ENCODE measurements around the gene PPP4C. TPM values are rescaled to one million over a fixed set of nuclear protein-coding genes. Genes with fewer than 3 reads are reported as not detected.
"Not testable (repeated sequence)": the region's sequence is repeated elsewhere in the genome, so short reads cannot be mapped to it uniquely, and the experiment has no call there.

PPP4C gene
- total RNA-seq, 2 donors from 2014 or later: 114 to 124 TPM

DNA sequence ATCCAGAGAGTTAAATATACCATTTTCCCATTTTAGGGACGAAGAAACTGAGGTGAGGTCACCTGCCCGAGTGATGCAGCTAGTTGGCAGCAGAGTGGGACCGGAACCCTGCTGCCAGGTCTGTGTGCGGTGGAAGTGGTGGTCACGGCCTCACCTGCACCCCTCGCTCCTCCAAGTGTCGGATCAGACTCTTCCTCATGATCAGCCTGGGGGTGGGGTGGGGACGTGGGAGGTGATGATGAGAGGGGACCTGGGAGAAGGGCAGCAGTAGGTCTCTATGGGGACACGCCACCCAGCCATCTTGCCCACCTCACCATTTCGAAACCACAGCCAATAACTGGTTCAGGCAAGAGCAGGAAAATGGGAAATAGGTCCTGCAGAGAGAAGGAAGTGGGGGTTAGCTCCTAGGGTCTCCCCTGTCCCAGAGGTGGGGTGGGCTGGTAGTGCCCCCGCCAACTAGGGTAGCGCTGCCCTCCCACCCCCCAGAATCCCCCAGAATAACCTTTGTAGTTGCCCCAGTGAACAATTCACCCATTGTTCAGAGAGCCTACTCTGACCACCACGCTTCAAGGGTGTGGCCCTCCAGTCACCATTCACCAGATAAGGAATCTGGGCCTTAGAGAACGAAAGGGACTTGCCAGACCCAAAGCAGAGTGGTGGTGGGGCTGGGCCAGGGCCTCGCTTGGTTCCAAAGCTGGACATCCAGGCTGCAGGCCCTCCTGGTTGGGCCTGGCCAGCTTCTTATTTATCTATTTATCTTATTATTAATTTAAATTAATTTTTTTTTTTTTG, 32.5 kb downstream of the PPP4C start:
- H3K36me3 Mint-ChIP-seq (ENCODE audit: insufficient read depth in 2 of 2): peaks cover 1 to 7% of the 10 kb centered on the region in 2 donors
- H3K4me1 Mint-ChIP-seq (ENCODE audit: low read depth): no peaks in the 10 kb centered on the region
- no peak overlapping the region for H3K27ac Mint-ChIP-seq
- ATAC-seq (replicated peaks in 1 of 2) (no peak), DNase-seq (no peak)
- H3K9me3 Mint-ChIP-seq: no peaks in the 10 kb centered on the region
- H3K4me3 Mint-ChIP-seq: no peak overlapping the region
- H3K27me3 Mint-ChIP-seq (ENCODE audit: low read depth): no peaks in the 10 kb centered on the region

DNA sequence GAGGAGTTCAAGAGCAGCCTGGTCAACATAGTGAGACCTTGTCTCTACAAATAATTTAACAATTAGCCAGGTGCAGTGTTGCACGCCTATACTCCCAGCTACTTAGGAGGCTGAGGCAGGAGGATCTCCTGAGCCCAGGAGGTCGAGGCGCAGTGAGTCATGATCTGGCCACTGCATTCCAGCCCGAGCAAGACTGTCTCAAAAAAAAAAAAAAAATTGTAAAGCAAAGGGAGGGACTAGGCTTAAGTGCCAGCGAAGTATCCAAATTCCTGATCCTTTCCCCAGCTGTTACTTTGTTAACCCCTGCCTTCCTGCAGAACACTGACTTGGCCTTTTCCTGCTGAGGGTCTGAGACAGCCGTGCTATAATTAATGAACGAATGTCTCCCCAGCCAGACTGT, 34.9 kb downstream of the PPP4C start:
- Mint-ChIP-seq H3K36me3 (ENCODE audit: insufficient read depth in 2 of 2) (peaks cover 0 to 4% of the 10 kb centered on the region in 2 donors), H3K27me3 (ENCODE audit: low read depth) (no peaks in the 10 kb centered on the region), H3K4me1 (ENCODE audit: low read depth) (peaks cover 10% of the 10 kb centered on the region), H3K27ac (no peak overlapping the region), H3K4me3 (no peak overlapping the region), H3K9me3 (no peaks in the 10 kb centered on the region)
- ATAC-seq (replicated peaks in 1 of 2): no peak
- DNase-seq: no peak

DNA sequence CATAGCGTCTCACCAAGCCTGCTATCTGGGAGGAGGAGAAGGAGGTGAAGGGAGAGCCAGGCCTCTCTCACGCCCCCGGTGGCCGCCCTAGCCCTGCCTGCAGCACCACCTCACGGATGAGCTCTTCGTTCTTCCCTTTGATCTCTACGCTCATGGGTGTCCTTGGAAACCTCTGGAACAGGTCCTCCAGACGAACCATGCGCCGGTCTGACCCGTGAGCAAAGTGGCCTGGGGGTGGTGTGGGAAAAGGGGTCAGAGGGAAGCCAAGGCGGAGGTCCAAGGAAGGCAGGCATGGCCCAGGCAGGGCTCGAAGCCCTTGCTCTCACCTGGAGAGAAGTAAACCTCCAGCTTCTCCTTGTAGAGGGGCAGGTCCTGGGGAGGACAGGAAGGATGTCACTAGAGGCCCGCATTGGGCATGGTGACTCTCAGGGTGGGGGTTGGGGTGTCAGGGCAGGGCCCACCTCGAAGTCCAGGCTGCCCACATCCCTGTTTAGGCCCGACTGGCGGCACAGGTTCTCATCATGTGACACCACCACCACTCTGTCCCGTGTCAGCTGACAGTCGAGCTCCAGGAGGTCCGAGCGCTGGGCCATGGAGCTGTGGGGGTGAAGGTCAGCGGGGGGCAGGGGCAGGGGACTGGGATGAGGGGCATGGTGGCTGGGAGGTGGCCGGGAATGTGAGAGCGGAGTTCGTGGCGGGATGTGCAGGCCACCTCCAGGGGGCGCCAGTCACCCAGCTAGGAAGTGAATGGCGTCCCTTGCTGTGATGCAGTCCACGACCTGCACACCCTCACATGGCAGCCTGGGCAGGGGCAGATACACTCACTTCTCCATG, 36.6 kb downstream of the PPP4C start:
- Mint-ChIP-seq H3K9me3 (no peaks in the 10 kb centered on the region), H3K27ac (no peak overlapping the region), H3K27me3 (ENCODE audit: low read depth) (no peaks in the 10 kb centered on the region), H3K36me3 (ENCODE audit: insufficient read depth in 2 of 2) (peaks cover 0 to 2% of the 10 kb centered on the region in 2 donors), H3K4me1 (ENCODE audit: low read depth) (peaks cover 10% of the 10 kb centered on the region), H3K4me3 (no peak overlapping the region)
- ATAC-seq (replicated peaks in 1 of 2) (peak; percentile 71), DNase-seq (peak; percentile 69 to 78)

DNA sequence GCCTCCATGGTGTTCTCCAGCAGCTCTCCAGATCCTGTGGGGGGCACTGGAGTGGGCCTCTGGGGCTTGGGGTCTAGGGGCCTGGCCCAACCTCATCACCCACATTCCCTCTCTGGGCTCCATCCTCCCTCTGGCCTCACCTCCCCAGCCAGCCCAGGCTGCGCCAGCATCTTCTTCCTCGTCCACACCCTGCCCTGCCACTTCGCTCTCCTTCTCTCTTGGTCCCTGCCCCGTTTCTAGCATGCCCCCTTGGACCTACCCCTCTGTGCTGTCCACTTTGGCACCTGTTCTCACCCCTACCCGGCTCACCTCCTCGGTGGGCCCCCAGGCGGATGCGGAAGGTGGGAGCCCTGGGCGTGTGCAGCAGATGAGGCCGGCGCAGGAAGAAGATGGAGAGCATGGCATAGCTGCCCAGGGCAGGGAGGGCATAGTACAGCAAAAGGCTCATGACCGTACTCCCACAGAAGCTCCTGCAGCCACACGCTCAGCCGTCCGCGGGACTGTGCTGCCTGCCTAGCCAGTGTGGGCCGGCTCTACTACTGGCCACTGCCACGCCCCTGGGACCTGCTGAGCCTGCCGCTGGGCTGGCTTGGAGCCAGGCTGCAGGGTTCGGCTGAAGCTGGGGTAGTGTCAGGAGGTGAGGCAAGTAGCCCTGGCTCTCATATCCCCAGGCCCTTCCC, 37.4 kb downstream of the PPP4C start, which contains the start of gene GDPD3:
TSS of gene GDPD3 (minus strand) at position 507 of the 680 bp plus-strand sequence. CDS start at position 448, 59 bp downstream.
- ATAC-seq (replicated peaks in 1 of 2) (peak in 1 of 2 donors; percentile 12), DNase-seq (no peak)
- Mint-ChIP-seq H3K4me1 (ENCODE audit: low read depth) (peaks cover 10% of the 10 kb centered on the region), H3K36me3 (ENCODE audit: insufficient read depth in 2 of 2) (peaks cover 0 to 2% of the 10 kb centered on the region in 2 donors), H3K27me3 (ENCODE audit: low read depth) (no peaks in the 10 kb centered on the region), H3K4me3 (no peak within 1 kb of the TSS), H3K27ac (no peak within 1 kb of the TSS), H3K9me3 (no peaks in the 10 kb centered on the region)

DNA sequence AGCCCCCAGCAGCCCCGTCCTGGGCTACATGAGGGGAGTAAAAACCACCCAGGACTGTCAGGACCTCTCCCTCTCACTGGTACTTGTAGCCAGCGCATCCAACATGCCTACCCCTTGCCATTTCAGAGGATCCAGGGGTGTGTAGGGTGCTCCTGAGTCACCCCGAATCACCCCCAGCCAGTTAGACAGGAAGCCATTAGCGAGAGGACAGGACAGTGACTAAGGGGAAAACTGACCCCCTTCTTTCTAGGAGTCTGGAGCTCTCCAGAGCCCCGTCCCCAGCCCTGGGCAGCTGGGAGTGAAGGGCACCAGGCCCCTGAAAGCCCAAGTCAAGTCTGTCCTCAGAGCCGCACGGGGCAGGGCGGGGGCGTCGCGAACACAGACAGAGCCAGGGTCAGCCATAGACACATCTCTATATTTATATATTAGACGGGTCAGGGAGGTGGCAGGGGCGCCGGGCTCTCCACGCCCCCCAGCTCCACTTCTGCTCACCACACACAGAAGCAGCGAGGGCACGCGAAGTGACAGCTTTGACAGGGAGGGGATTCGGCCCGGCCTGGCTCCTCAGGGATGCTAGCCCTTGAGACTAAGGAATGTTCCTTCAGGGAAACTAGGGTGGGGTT, 38.0 kb downstream of the PPP4C start:
- Mint-ChIP-seq H3K9me3 (no peaks in the 10 kb centered on the region), H3K4me1 (ENCODE audit: low read depth) (peaks cover 10% of the 10 kb centered on the region)

DNA sequence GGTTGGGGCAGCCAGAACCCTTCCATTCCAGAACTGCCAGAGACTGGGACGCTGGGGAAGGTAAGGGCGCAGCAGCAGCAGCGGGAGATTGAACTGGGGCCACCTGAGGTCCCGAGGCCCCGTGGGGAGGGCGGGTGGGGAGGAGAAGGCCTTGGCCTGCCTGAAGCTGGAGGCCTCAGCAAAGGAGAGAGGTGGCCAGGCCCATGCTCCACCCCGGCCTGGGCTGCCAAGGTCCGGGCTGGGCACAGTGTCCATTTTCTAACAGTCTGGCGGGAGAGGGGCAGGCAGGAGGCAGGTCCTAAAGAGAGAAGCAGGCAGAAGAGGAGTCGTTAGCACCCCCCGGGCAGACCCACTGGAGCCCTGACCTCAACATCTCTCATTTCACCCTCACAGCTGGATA, 38.6 kb downstream of the PPP4C start:
- H3K4me1 Mint-ChIP-seq (ENCODE audit: low read depth): peaks cover 10% of the 10 kb centered on the region
- peaks cover 0 to 6% of the 10 kb centered on the region in 2 donors for H3K36me3 Mint-ChIP-seq (ENCODE audit: insufficient read depth in 2 of 2)
- no peaks in the 10 kb centered on the region for H3K27me3 Mint-ChIP-seq (ENCODE audit: low read depth)
- no peaks in the 10 kb centered on the region for H3K9me3 Mint-ChIP-seq
- ATAC-seq (replicated peaks in 1 of 2) (no peak), DNase-seq (no peak)
- H3K4me3 Mint-ChIP-seq: no peak overlapping the region
- no peak overlapping the region for H3K27ac Mint-ChIP-seq

More for the DNA sequence above, 38.0 kb downstream of the PPP4C start:
- Mint-ChIP-seq H3K4me3 (no peak overlapping the region), H3K27ac (no peak overlapping the region), H3K27me3 (ENCODE audit: low read depth) (no peaks in the 10 kb centered on the region), H3K36me3 (ENCODE audit: insufficient read depth in 2 of 2) (peaks cover 0 to 2% of the 10 kb centered on the region in 2 donors)
- ATAC-seq (replicated peaks in 1 of 2) (peak in 1 of 2 donors; percentile 6), DNase-seq (no peak)

DNA sequence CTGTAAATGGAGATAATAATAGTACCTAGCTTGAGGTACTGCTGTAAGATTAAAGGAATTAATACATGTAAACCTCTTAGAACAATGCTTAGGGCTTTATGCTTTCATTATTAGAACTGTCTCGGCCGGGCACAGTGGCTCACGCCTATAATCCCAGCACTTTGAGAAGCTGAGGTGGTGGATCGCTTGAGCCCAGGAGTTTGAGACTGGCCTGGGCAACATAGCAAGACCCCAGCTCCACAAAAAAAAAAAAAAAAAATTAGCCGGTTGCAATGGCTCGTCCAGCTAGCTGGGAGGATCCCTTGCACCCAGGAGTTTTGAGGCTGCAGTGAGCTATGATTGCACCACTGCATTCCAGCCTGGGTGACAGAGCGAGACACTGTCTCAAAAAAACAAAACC, 39.0 kb downstream of the PPP4C start:
- H3K27me3 Mint-ChIP-seq (ENCODE audit: low read depth); ATAC-seq (replicated peaks in 1 of 2); H3K4me3 Mint-ChIP-seq; H3K27ac Mint-ChIP-seq; H3K36me3 Mint-ChIP-seq (ENCODE audit: insufficient read depth in 2 of 2); DNase-seq; H3K9me3 Mint-ChIP-seq: not testable (repeated sequence)
- H3K4me1 Mint-ChIP-seq (ENCODE audit: low read depth): peaks cover 11% of the 10 kb centered on the region

DNA sequence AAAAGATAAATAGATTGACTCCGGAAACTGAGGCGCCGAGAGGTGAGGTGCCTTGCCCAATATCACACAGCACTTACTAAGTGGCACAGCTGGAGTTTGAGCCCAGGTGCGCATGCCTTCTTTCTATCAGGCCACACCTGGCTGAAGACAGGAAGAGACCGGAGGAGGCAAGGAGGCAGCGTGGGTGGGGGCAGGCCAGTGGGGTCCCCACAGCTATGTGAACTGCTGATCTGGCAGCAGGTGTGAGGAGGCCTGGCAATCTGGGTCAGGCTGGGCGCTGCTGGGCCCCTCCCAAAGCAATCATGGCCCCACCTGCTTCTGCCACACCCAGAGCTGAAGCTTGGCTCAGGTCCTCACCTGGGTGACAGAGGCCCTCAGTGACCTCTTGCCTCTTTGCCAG, 39.4 kb downstream of the PPP4C start:
- H3K4me1 Mint-ChIP-seq (ENCODE audit: low read depth): peaks cover 15% of the 10 kb centered on the region
- DNase-seq (no peak), ATAC-seq (replicated peaks in 1 of 2) (peak in 1 of 2 donors; percentile 19)
- H3K4me3 Mint-ChIP-seq: no peak overlapping the region
- peaks cover 0 to 7% of the 10 kb centered on the region in 2 donors for H3K36me3 Mint-ChIP-seq (ENCODE audit: insufficient read depth in 2 of 2)
- H3K9me3 Mint-ChIP-seq: no peaks in the 10 kb centered on the region
- no peak overlapping the region for H3K27ac Mint-ChIP-seq
- H3K27me3 Mint-ChIP-seq (ENCODE audit: low read depth): no peaks in the 10 kb centered on the region

DNA sequence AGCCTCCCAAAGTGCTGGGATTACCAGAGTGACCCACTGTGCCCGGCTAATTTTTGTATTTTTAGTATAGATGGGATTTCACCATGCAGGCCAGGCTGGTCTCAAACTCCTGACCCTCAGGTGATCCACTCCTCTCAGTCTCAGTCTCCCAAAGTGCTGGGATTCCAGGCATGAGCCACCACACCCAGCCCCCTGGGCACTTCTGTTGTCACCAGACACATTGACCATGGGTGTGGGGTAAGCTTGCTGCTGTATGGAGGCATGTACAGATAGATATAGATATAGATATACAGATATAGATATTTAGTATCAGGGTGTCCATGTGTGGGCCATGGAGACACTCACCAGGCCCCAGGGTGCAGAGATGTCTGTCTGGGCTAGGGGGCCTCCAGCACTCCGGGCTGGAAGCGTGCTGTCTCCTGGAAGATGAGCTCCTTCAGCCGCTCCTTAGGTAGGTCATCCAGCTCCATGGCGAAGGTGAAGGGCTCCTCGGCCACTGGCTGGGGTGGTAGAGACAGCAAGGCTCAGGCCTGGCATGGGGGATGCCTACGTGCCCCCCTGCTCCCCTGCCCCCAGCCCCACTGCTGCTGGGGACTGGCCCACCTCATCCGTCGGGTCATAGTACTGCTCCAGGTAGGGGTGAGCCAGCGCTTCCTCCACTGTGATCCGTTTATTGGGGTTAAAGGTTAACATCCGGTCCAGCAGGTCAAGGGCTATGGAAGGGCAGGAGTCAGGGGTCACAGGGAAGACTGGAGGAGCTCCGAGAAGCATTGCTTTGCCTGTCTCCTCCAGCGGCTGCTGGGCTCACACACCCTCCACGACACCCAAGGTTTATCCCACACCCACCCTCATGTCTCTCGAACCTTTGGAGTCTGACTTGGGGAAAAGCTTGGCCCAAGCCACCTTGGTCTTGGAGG, 40.8 kb downstream of the PPP4C start:
- Mint-ChIP-seq H3K9me3 (no peaks in the 10 kb centered on the region), H3K27me3 (ENCODE audit: low read depth) (no peaks in the 10 kb centered on the region), H3K27ac (no peak overlapping the region), H3K4me3 (no peak overlapping the region), H3K4me1 (ENCODE audit: low read depth) (peaks cover 23% of the 10 kb centered on the region), H3K36me3 (ENCODE audit: insufficient read depth in 2 of 2) (peaks cover 0 to 5% of the 10 kb centered on the region in 2 donors)
- ATAC-seq (replicated peaks in 1 of 2) (no peak), DNase-seq (no peak)

DNA sequence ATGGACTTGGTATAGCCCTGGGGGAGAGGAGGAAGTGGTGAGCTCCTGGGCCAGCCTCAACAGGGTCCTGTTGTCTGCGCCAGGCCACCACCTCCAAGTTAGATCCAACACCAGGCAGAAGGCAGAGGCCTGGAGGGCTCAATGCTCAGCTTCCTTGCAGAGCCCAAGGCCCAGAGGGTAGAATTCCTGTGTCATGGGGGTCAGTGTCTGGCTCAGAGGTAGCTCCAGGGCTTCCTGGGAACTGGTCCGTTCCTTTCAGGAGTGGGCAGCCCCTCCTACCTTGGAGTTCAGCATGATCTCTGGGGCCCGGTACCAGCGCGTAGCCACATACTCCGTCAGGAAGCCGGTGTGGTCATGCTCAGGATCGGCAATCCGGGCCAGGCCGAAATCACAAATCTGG, 42.0 kb downstream of the PPP4C start:
- no peak for ATAC-seq (replicated peaks in 1 of 2)
- Mint-ChIP-seq H3K36me3 (ENCODE audit: insufficient read depth in 2 of 2) (peaks cover 0 to 6% of the 10 kb centered on the region in 2 donors), H3K27ac (no peak overlapping the region), H3K4me1 (ENCODE audit: low read depth) (peaks cover 31% of the 10 kb centered on the region), H3K27me3 (ENCODE audit: low read depth) (no peaks in the 10 kb centered on the region), H3K9me3 (no peaks in the 10 kb centered on the region), H3K4me3 (no peak overlapping the region)
- no peak for DNase-seq

DNA sequence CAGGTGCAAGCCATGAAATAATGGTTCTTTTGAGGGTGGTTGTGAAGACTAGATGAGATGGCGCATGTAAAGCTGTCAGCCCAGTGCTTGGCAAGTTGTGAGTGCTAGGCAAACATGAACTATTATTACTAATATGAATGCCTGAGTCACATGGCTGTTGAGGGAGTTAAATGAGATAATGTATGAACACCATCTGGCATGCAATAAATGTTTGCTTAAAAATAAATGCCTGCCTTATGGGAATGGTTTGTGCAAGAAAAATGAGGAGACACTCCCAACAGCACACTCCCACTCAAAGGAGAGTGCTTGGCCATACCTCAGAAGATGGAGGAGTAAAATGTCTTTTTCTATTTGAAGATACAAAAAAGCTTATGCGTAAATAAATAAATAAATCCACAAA, 43.6 kb downstream of the PPP4C start:
- Mint-ChIP-seq H3K4me3 (peak overlapping the region in 1 of 2 donors; percentile 12), H3K36me3 (ENCODE audit: insufficient read depth in 2 of 2) (peaks cover 0 to 6% of the 10 kb centered on the region in 2 donors), H3K9me3 (no peaks in the 10 kb centered on the region), H3K27me3 (ENCODE audit: low read depth) (no peaks in the 10 kb centered on the region), H3K27ac (peak overlapping the region; percentile 8), H3K4me1 (ENCODE audit: low read depth) (peaks cover 36% of the 10 kb centered on the region)
- DNase-seq: no peak
- ATAC-seq (replicated peaks in 1 of 2): no peak
